HEK293T (cell line): ENCODE measurements around the gene CDSN.

Experiments used
- CTCF ChIA-PET: fragments of 350-600 bp; formaldehyde crosslinking; extraction: SDS; loops from one replicate; lab custom pipeline; 2021; ENCODE audit warnings: antibody characterized with exemption, inconsistent platforms; lab: Yijun Ruan, JAX
- POLR2A ChIA-PET: fragments of 350-600 bp; formaldehyde crosslinking; extraction: SDS; loops from one replicate; lab custom pipeline; 2020; ENCODE audit warnings: antibody characterized with exemption, inconsistent platforms; lab: Yijun Ruan, JAX
- DNase-seq: peaks from one replicate; pipeline ENCODE4 v3.0.0; 2012; ENCODE audit warnings: mixed read lengths; ENCODE audit errors: extremely low spot score
- ARNT ChIP-seq: fragments of 450-650 bp; IDR thresholded peaks from 2 replicates; pipeline ENCODE4 v1.6.1; 2017; ENCODE audit warnings: mild to moderate bottlenecking
- BHLHE40 ChIP-seq: fragments of 450-650 bp; IDR thresholded peaks from 2 replicates; pipeline ENCODE4 v1.6.1; 2016; ENCODE audit warnings: mild to moderate bottlenecking, moderate library complexity, borderline replicate concordance
- CTBP1 ChIP-seq: fragments of 450-650 bp; IDR thresholded peaks from 2 replicates; pipeline ENCODE4 v1.6.1; 2016; ENCODE audit warnings: borderline replicate concordance
- ELF4 ChIP-seq: fragments of 450-650 bp; IDR thresholded peaks from 2 replicates; pipeline ENCODE4 v1.6.1; 2017; ENCODE audit warnings: antibody characterized with exemption
- FOXA1 ChIP-seq: fragments of 450-650 bp; IDR thresholded peaks from 2 replicates; pipeline ENCODE4 v1.6.1; 2016; ENCODE audit warnings: mild to moderate bottlenecking
- FOXM1 ChIP-seq: fragments of 450-650 bp; IDR thresholded peaks from 2 replicates; pipeline ENCODE4 v1.6.1; 2017; ENCODE audit warnings: mild to moderate bottlenecking, borderline replicate concordance
- HDGF ChIP-seq: fragments of 450-650 bp; IDR thresholded peaks from 2 replicates; pipeline ENCODE4 v1.6.1; 2017; ENCODE audit warnings: antibody characterized with exemption, borderline replicate concordance
- L3MBTL2 ChIP-seq: fragments of 450-650 bp; conservative IDR thresholded peaks from 2 replicates; pipeline ENCODE4 v1.6.1; 2016; ENCODE audit warnings: mild to moderate bottlenecking
- LEF1 ChIP-seq: fragments of 450-650 bp; IDR thresholded peaks from 2 replicates; pipeline ENCODE4 v1.6.1; 2017; ENCODE audit warnings: mild to moderate bottlenecking, borderline replicate concordance
- NFRKB ChIP-seq: fragments of 450-650 bp; IDR thresholded peaks from 2 replicates; pipeline ENCODE4 v1.6.1; 2016; ENCODE audit warnings: mild to moderate bottlenecking, moderate library complexity
- PKNOX1 ChIP-seq: fragments of 450-650 bp; IDR thresholded peaks from 2 replicates; pipeline ENCODE4 v1.6.1; 2016
- SP1 ChIP-seq: fragments of 450-650 bp; IDR thresholded peaks from 2 replicates; pipeline ENCODE4 v1.6.1; 2017
- SUZ12 ChIP-seq: fragments of 450-650 bp; IDR thresholded peaks from 2 replicates; pipeline ENCODE4 v1.6.1; 2016; ENCODE audit warnings: mild to moderate bottlenecking
- TARDBP ChIP-seq: fragments of 450-650 bp; IDR thresholded peaks from 2 replicates; pipeline ENCODE4 v1.6.1; 2016
- ZNF384 ChIP-seq: fragments of 450-650 bp; IDR thresholded peaks from 2 replicates; pipeline ENCODE4 v1.6.1; 2016

The CDSN gene

GRCh38 chr6:31163922-31164321, 43.7 kb upstream of the CDSN start:
- no peak for DNase-seq
- POLR2A ChIA-PET = no interaction called here
- TF ChIP-seq SUZ12 = no peak
- no peak for TF ChIP-seq PKNOX1
- no peak for TF ChIP-seq LEF1
- TF ChIP-seq TARDBP = no peak
- TF ChIP-seq L3MBTL2 = no peak
- no peak for TF ChIP-seq FOXM1
- TF ChIP-seq ARNT = no peak
- CTCF ChIA-PET = no interaction called here

DNA sequence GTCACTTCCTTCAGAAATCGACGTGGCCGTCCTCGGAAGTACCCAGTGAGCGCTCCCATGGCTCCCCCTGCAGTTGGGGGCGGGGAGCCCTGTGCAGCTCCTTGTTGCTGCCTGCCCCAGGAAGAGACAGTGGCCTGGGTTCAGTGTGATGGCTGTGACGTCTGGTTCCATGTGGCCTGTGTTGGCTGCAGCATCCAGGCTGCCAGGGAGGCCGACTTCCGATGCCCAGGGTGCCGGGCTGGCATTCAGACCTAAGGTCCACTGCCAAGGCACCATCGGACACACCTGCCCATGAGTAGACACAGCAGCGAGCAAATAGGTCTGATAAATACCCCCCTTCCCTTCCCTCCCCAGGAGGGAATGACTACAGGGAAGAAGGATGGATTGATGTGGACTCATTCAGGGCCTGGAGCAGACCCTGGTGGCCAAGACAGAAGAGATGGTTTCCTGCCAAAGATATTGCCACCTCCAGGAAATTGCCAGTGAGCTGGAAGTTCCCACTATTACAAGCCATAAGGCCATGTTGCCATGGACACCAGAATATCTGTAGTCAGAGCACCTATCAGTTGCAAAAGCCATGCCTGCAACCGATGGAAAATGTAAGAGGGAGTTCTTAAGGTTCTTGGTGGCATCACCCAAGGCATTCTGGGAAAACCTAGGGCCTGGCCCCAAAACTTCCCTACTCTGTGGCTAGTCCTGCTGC, 42.4 kb upstream of the CDSN start:
- DNase-seq = no peak
- CTCF ChIA-PET = no interaction called here
- POLR2A ChIA-PET = no interaction called here

GRCh38 chr6:31161216-31162126, 41.2 kb upstream of the CDSN start:
- DNase-seq = no peak
- TF ChIP-seq NFRKB (no peak), LEF1 (no peak), ELF4 (no peak), FOXM1 (no peak), TARDBP (no peak), L3MBTL2 (no peak), SP1 (no peak), CTBP1 (no peak), HDGF (no peak), PKNOX1 (no peak), ARNT (no peak), ZNF384 (no peak)
- POLR2A ChIA-PET = no interaction called here
- CTCF ChIA-PET = no interaction called here

More for the DNA sequence above, 42.4 kb upstream of the CDSN start:
- TF ChIP-seq TARDBP (no peak), L3MBTL2 (no peak), FOXM1 (no peak), HDGF (no peak), NFRKB (no peak)

DNA sequence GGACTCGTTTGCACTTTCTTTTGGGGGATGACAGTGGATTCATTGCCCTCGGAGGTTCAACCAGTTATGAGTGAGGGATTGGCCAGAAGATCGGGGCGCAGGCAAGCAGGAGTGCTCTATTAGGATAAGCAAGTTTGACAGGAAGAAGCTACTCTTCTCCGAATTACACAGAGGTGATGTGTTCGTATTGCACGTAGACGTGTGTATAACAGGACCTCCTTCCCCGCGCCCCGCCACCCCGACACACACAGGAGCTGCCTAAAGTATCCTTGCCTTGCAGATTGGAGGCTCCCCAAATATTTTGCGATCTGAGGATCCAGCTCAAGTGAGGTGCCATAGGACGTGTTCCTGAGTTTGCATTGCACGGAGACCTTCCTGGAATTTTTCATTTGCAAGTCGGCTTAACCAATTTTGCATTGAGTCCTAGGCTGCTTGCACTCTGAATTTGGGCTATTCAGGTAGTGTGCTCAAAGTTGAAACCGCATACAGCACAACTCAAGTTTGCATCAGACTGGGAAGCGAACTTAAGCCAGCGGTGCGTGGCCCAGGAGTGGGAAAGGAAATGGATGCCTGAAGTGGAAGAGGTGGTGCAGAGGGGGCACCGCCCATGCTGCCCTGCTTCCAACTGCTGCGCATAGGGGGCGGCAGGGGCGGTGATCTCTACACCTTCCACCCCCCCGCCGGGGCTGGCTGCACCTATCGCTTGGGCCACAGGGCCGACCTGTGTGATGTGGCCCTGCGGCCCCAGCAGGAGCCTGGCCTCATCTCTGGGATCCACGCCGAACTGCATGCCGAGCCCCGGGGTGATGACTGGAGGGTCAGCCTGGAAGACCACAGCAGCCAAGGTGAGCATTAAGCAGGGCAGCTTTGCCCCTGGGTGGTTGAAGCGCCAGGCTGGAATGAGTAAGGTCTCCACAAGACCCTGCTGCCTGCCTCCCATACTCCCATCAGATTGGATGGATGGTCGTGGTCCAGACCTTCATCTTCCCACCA, 38.9 kb upstream of the CDSN start:
- POLR2A ChIA-PET = interaction anchor here (0.6 to 2.4 kb wide), 17 partner anchors 9 to 601 kb away, joined by 3 to 14 read pairs (median 4); partner anchors contain the start of gene PSORS1C2
- TF ChIP-seq HDGF (peak; percentile 32; the same call in 1 of the 2 replicates), FOXA1 (no peak)
- CTCF ChIA-PET = interaction anchor here (0.7 to 1.5 kb wide), 3 partner anchors 11 to 207 kb away, joined by 3 to 6 read pairs (median 4); no protein-coding TSS in a partner anchor
- peak; percentile 41 for DNase-seq

- ChIA-PET POLR2A (interaction anchor here (0.8 to 2.4 kb wide), 16 partner anchors 8 to 601 kb away, joined by 3 to 14 read pairs (median 4); partner anchors contain the start of gene PSORS1C2), CTCF (interaction anchor here (0.7 to 0.8 kb wide), 2 partner anchors 10 to 25 kb away, joined by 4 to 6 read pairs; no protein-coding TSS in a partner anchor)
- DNase-seq = peak; percentile 100
- TF ChIP-seq SP1 (no peak), FOXA1 (no peak), ARNT (no peak), PKNOX1 (peak; percentile 30; the same call in 1 of the 2 replicates), BHLHE40 (no peak), L3MBTL2 (peak; percentile 51; the same call in 1 of the 2 replicates)
Observed at GRCh38 chr6:31158140-31158862, 38.1 kb upstream of the CDSN start, which contains the start of gene TCF19. TSS of gene TCF19 (plus strand) at chr6:31158589. CDS start at chr6:31159470, 881 bp downstream.
